Ishikawa (cell line): ENCODE measurements around the gene TEAD4.

ENCODE experiments used
- CEBPB ChIP-seq: IDR thresholded peaks from 2 replicates; pipeline ENCODE4 v1.6.1; 2012
- CREB1 ChIP-seq: IDR thresholded peaks from 2 replicates; pipeline ENCODE4 v1.6.1; 2012; ENCODE audit warnings: low read depth
- EGR1 ChIP-seq: IDR thresholded peaks from 2 replicates; pipeline ENCODE4 v1.6.1; 2012
- EP300 ChIP-seq: IDR thresholded peaks from 2 replicates; pipeline ENCODE4 v1.6.1; 2012; ENCODE audit warnings: borderline replicate concordance
- FOXM1 ChIP-seq: IDR thresholded peaks from 2 replicates; pipeline ENCODE4 v1.6.1; 2012; ENCODE audit warnings: low read depth, borderline replicate concordance
- NFIC ChIP-seq: IDR thresholded peaks from 2 replicates; pipeline ENCODE4 v1.6.1; 2012
- RAD21 ChIP-seq: IDR thresholded peaks from 2 replicates; pipeline ENCODE4 v1.6.1; 2012; ENCODE audit warnings: low read depth
- TAF1 ChIP-seq: IDR thresholded peaks from 2 replicates; pipeline ENCODE4 v1.6.1; 2012; ENCODE audit warnings: low read depth, mild to moderate bottlenecking
- TCF12 ChIP-seq: IDR thresholded peaks from 2 replicates; pipeline ENCODE4 v1.6.1; 2012; ENCODE audit warnings: low read depth
- TEAD4 ChIP-seq: IDR thresholded peaks from 2 replicates; pipeline ENCODE4 v1.6.1; 2012
- YY1 ChIP-seq: IDR thresholded peaks from 2 replicates; pipeline ENCODE4 v1.6.1; 2012; ENCODE audit warnings: low read depth
- ZBTB7A ChIP-seq: IDR thresholded peaks from 2 replicates; pipeline ENCODE4 v1.6.1; 2012; ENCODE audit warnings: low read depth
- TF ChIP-seq, protein P1 (sequence below): IDR thresholded peaks from 2 replicates; pipeline ENCODE4 v1.6.1; 2012; ENCODE audit warnings: low read depth, mild to moderate bottlenecking
- TF ChIP-seq, protein P2 (sequence below): IDR thresholded peaks from 2 replicates; pipeline ENCODE4 v1.6.1; 2012
- TF ChIP-seq, protein P3 (sequence below): IDR thresholded peaks from 2 replicates; pipeline ENCODE4 v1.6.1; 2012

The TEAD4 gene

DNA sequence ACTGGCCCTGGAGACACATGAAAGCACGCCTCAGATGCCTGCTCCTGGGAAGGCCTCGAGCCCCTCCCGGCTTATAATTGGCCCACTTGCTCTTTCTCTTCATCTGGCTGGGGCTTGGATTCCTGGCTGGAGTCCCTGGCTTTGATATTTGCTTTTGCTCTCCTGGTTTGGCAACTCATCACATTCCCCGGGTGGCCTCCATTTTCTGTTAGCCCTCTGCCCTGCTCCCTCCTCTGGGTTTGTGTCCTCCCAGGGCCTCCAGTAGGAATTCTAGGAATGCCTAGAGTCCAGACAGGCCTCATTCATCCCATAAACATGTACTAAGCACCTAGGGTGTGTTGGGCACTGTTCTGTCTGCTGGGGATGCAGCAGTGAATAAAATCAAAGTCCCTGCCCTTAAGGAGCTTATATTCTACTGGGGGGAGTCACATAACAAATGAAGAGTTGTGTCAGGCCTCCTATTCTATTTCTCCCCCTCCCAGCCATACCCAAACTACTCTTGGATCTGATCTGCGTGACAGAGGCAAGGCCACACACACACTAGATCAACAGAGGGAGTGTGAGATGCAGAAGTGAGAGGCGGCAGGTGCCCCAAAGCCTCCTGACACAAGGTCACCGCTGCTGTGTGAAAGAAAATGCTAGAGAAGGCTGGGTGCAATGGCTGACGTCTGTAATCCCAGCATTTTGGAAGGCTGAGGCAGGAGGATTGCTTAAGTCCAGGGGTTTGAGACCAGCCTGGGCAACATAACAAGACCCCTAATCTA is 96.7 kb downstream of the TEAD4 start:
- TF ChIP-seq TEAD4 (0 out of 2 replicates have a peak, but pooled peaks have one; percentile 43), FOXM1 (no peak)

DNA sequence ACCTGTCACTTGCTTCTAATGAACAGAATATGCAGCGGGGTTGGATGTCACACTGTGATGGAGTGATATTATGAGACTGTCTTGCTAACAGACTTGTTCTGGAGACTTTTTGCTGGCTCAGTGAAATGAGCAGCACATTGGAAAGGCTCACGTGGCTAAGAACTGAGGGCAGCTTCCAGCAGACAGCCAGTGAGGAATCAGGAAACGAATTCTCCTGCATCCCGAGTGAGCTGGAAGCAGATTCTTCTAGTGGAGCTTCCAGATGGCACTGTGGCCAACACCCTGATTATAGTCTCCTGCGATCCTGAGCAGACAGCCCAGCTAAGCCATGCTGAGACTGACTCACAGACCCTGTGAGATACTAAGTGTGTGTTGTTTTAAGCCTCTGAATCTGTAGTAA is 101.9 kb downstream of the TEAD4 start:
- TF ChIP-seq CEBPB (no peak), TCF12 (no peak), ZBTB7A (no peak), EP300 (no peak), RAD21 (no peak), TAF1 (no peak), NFIC (no peak)
- TF ChIP-seq, protein P1, sequence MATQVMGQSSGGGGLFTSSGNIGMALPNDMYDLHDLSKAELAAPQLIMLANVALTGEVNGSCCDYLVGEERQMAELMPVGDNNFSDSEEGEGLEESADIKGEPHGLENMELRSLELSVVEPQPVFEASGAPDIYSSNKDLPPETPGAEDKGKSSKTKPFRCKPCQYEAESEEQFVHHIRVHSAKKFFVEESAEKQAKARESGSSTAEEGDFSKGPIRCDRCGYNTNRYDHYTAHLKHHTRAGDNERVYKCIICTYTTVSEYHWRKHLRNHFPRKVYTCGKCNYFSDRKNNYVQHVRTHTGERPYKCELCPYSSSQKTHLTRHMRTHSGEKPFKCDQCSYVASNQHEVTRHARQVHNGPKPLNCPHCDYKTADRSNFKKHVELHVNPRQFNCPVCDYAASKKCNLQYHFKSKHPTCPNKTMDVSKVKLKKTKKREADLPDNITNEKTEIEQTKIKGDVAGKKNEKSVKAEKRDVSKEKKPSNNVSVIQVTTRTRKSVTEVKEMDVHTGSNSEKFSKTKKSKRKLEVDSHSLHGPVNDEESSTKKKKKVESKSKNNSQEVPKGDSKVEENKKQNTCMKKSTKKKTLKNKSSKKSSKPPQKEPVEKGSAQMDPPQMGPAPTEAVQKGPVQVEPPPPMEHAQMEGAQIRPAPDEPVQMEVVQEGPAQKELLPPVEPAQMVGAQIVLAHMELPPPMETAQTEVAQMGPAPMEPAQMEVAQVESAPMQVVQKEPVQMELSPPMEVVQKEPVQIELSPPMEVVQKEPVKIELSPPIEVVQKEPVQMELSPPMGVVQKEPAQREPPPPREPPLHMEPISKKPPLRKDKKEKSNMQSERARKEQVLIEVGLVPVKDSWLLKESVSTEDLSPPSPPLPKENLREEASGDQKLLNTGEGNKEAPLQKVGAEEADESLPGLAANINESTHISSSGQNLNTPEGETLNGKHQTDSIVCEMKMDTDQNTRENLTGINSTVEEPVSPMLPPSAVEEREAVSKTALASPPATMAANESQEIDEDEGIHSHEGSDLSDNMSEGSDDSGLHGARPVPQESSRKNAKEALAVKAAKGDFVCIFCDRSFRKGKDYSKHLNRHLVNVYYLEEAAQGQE: no peak
- TF ChIP-seq, protein P2, sequence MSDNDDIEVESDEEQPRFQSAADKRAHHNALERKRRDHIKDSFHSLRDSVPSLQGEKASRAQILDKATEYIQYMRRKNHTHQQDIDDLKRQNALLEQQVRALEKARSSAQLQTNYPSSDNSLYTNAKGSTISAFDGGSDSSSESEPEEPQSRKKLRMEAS: no peak
- TF ChIP-seq, protein P3, sequence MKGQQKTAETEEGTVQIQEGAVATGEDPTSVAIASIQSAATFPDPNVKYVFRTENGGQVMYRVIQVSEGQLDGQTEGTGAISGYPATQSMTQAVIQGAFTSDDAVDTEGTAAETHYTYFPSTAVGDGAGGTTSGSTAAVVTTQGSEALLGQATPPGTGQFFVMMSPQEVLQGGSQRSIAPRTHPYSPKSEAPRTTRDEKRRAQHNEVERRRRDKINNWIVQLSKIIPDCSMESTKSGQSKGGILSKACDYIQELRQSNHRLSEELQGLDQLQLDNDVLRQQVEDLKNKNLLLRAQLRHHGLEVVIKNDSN: no peak

DNA sequence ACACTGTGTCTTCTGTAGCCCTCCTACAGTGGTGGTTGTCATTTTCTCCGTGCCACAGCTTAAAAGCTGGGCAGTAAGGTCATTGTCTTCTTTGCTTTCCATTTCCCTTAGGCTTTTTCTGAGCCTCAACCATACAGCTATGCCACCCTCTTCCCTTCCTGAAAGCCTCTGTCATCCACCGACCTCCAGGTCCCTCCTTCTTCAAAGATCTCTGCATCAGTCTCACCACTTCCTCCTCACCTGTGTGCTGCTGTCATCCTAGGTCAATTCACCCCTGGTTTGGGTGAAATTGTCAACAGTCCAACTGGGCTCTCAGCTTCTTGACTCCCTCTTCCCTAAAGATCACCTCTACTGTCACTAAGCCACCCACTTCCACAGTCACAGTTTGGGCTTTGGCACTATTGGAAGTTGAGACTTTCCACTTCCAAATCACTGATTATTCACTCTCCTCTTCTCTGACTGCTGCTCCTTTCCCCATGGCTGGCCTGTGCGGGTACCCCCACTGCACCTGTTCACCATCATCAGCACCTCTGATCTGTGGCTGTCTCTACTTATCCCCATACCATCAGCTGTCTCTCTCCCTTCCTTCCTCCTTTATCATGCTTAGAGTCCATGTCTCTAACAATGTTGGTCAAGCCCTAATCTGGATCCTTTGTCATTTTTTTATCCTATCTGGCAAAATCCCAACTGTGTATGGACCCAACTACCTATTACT is 102.5 kb downstream of the TEAD4 start:
- TF ChIP-seq ZBTB7A: no peak
- no peak for TF ChIP-seq TAF1
- no peak for TF ChIP-seq TCF12
- TF ChIP-seq, protein P1: no peak
- TF ChIP-seq YY1: no peak
- no peak for TF ChIP-seq RAD21
- TF ChIP-seq, protein P3: no peak
- TF ChIP-seq EP300: no peak
- no peak for TF ChIP-seq TEAD4

DNA sequence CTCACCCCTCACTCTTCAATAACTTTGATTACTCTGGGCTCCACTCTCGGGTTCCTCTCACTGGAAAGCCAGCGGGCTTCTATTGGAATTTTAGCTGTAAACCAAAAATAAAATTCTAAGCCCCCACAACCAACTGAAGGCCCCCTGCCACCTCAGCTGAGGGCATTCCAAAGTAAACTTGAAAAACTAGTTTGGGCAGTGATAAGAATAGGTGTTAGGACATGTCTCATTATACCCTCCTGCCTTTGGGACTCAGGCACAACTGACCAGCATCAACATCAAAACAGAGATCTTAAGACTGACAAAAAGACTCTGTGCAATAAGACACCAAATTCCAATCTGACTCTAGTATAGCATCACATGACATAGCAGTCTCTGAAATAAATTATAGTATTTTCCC is 106.1 kb downstream of the TEAD4 start:
- TF ChIP-seq ZBTB7A (no peak), YY1 (no peak), CEBPB (no peak), TCF12 (no peak), EP300 (no peak), FOXM1 (no peak), TAF1 (no peak), RAD21 (no peak), TEAD4 (no peak), CREB1 (no peak), EGR1 (no peak), NFIC (no peak)
- TF ChIP-seq, protein P2: no peak
- TF ChIP-seq, protein P3: no peak
- TF ChIP-seq, protein P1: no peak
